ENCODE data around the gene LRRC55. TPM values are rescaled to one million over a fixed set of nuclear protein-coding genes. Genes with fewer than 3 reads are reported as not detected.

The LRRC55 gene
- total and polyA plus RNA-seq, 2 donors (not counting 3 experiments of a cell fraction or from before 2014, with no cell fraction given) = not detected

- no TSS peak for BruUV-seq (replicated peaks)
- TF ChIP-seq POLR2A (IDR thresholded peaks at IDR 0.05; ENCODE audit: low read depth, low read length) (no peak), JUN (IDR thresholded peaks at IDR 0.05; ENCODE audit: borderline replicate concordance, insufficient read depth, insufficient read length, low read depth) (no peak), CTCF (IDR thresholded peaks at IDR 0.05; ENCODE audit: extremely low read depth in 1 of 2, insufficient read depth in 1 of 2, low read depth in 1 of 2, low read length in 2 of 2) (no peak), FOS (IDR thresholded peaks at IDR 0.05; ENCODE audit: borderline replicate concordance, insufficient read depth, low read length) (no peak), GATA2 (IDR thresholded peaks at IDR 0.05; ENCODE audit: insufficient read depth, insufficient read length, low read depth, low read length) (no peak), MYC (IDR thresholded peaks at IDR 0.05; ENCODE audit: low read depth, low read length) (no peak), MAX (IDR thresholded peaks at IDR 0.05; ENCODE audit: insufficient read depth, insufficient read length) (no peak), POLR2AphosphoS5 (IDR thresholded peaks at IDR 0.05; ENCODE audit: insufficient read depth, low read depth, low read length) (no peak), EZH2 (IDR thresholded peaks at IDR 0.05; ENCODE audit: borderline replicate concordance, low read depth, low read length, severe bottlenecking) (no peak)
These were observed 9.8 kb downstream of the LRRC55 start for GRCh38 chr11:57191311-57192219.

More at GRCh38 chr11:57191311-57192219, 9.8 kb downstream of the LRRC55 start:
- Histone ChIP-seq H3K9me1 (replicated peaks; ENCODE audit: control insufficient read depth, extremely low read depth, insufficient read depth, low read length) (no peaks in the 10 kb centered on the region), H3K9me3 (replicated peaks; ENCODE audit: control insufficient read depth, insufficient read depth, low read length) (no peaks in the 10 kb centered on the region), H4K20me1 (replicated peaks; ENCODE audit: control insufficient read depth, extremely low read depth, insufficient read depth, low read length) (no peaks in the 10 kb centered on the region), H3K27me3 (ENCODE audit: control insufficient read depth in 2 of 2, insufficient read depth in 2 of 2, low read length in 2 of 2) (peaks cover 2 to 4% of the 10 kb centered on the region in 2 experiments), H3K79me2 (ENCODE audit: control insufficient read depth, insufficient read depth, low read length) (no peaks in the 10 kb centered on the region), H3K27ac (ENCODE audit: insufficient read depth, low read depth, low read length) (no peak overlapping the region), H3K4me3 (replicated peaks in 1 of 3; ENCODE audit: insufficient read depth in 1 of 3, low read depth in 1 of 3, low read length in 3 of 3) (no peak overlapping the region), H3K4me2 (ENCODE audit: insufficient read depth, low read length) (no peak overlapping the region), H3K4me1 (ENCODE audit: control insufficient read depth, extremely low read depth, insufficient read depth, low read length) (peaks cover 3% of the 10 kb centered on the region), H3K36me3 (ENCODE audit: control insufficient read depth in 2 of 2, extremely low read depth in 1 of 2, insufficient read depth in 2 of 2, low read length in 2 of 2) (no peaks in the 10 kb centered on the region), H2AFZ (ENCODE audit: low read depth, low read length) (no peak overlapping the region), H3K9ac (replicated peaks; ENCODE audit: extremely low read depth, insufficient read depth, low read length) (no peak overlapping the region)
- no peak for FAIRE-seq
- no peak for DNase-seq (ENCODE audit: low read depth, low spot score)
- dilution Hi-C loops (cut with MboI; ENCODE audit: extremely low pct_ligation_motif_present, low sequenced_read_pairs) (no loop called here), intact Hi-C loops (cut with micrococcal nuclease) (no loop called here)
- ChIA-PET POLR2A (no interaction called here), CTCF (no interaction called here)

All from endothelial cell of umbilical vein (primary cell).